Subcutaneous abdominal adipose tissue (tissue), 5 donors: ENCODE results near the gene CRACR2A.

Source experiments
- H3K27ac ChIP-seq: one replicate; pipeline ENCODE4 v1.7.0; 2013; ENCODE audit warnings: low read depth, mild to moderate bottlenecking, inconsistent platforms, low read length, moderate library complexity
- H3K27me3 ChIP-seq, 5 donors: one replicate each; pipeline ENCODE4 v1.7.0; 2013; ENCODE audit warnings: low read length in 5 of 5, inconsistent platforms in 1 of 5; ENCODE audit not compliant: control insufficient read depth in 5 of 5, insufficient read depth in 4 of 5
- H3K36me3 ChIP-seq, 5 donors: one replicate each; pipeline ENCODE4 v1.7.0; 2013; ENCODE audit warnings: low read length in 5 of 5; ENCODE audit not compliant: control insufficient read depth in 5 of 5, insufficient read depth in 5 of 5
- H3K4me1 ChIP-seq, 5 donors: one replicate each; pipeline ENCODE4 v1.7.0; 2013; ENCODE audit warnings: low read length in 5 of 5, mild to moderate bottlenecking in 3 of 5, moderate library complexity in 1 of 5; ENCODE audit not compliant: control insufficient read depth in 5 of 5, insufficient read depth in 5 of 5
- H3K4me3 ChIP-seq, 5 donors: one replicate each; pipeline ENCODE4 v1.7.0; 2013; ENCODE audit warnings: low read length in 5 of 5, low read depth in 1 of 5
- H3K9ac ChIP-seq, 5 donors: one replicate each; pipeline ENCODE4 v1.7.0; 2013; ENCODE audit warnings: low read length in 5 of 5, mild to moderate bottlenecking in 4 of 5, moderate library complexity in 3 of 5
- H3K9me3 ChIP-seq, 5 donors: one replicate each; pipeline ENCODE4 v1.7.0; 2013; ENCODE audit warnings: low read length in 5 of 5; ENCODE audit not compliant: control insufficient read depth in 5 of 5
- donor health status: healthy.
- donor health status: healthy.
- donor health status: healthy.
- donor health status: healthy.
- donor health status: healthy.

CRACR2A gene

GRCh38 chr12:3603576-3603975 is 149.3 kb downstream of the CRACR2A start:
- H3K4me1 ChIP-seq, result peaks cover 0 to 3% (median 0%) of the 10 kb centered on the region in 5 donors

GRCh38 chr12:3602488-3602887 is 150.4 kb downstream of the CRACR2A start:
- H3K36me3 ChIP-seq, result no peaks in the 10 kb centered on the region
- no peak overlapping the region for H3K27ac ChIP-seq
- no peak overlapping the region for H3K9ac ChIP-seq
- no peaks in the 10 kb centered on the region for H3K9me3 ChIP-seq
- peaks cover 0 to 3% (median 0%) of the 10 kb centered on the region in 5 donors for H3K4me1 ChIP-seq
- peaks cover 4 to 32% (median 26%) of the 10 kb centered on the region in 5 donors for H3K27me3 ChIP-seq
- H3K4me3 ChIP-seq, result no peak overlapping the region

More at GRCh38 chr12:3603576-3603975, 149.3 kb downstream of the CRACR2A start:
- no peak overlapping the region for H3K4me3 ChIP-seq
- H3K9me3 ChIP-seq, result no peaks in the 10 kb centered on the region
- no peaks in the 10 kb centered on the region for H3K36me3 ChIP-seq
- peaks cover 4 to 32% (median 26%) of the 10 kb centered on the region in 5 donors for H3K27me3 ChIP-seq
- H3K27ac ChIP-seq, result no peak overlapping the region
- no peak overlapping the region for H3K9ac ChIP-seq

- H3K4me3 ChIP-seq, result no peak overlapping the region
- peaks cover 4 to 32% (median 26%) of the 10 kb centered on the region in 5 donors for H3K27me3 ChIP-seq
- peaks cover 0 to 3% (median 0%) of the 10 kb centered on the region in 5 donors for H3K4me1 ChIP-seq
These were observed 151.3 kb downstream of the CRACR2A start for GRCh38 chr12:3601461-3602150.

GRCh38 chr12:3600951-3601350 is 152.0 kb downstream of the CRACR2A start:
- no peak overlapping the region for H3K9ac ChIP-seq
- no peak overlapping the region for H3K27ac ChIP-seq
- H3K36me3 ChIP-seq, result no peaks in the 10 kb centered on the region
- H3K4me1 ChIP-seq, result peaks cover 0 to 3% (median 0%) of the 10 kb centered on the region in 5 donors
- H3K27me3 ChIP-seq, result peaks cover 4 to 29% (median 23%) of the 10 kb centered on the region in 5 donors
- no peak overlapping the region for H3K4me3 ChIP-seq
- H3K9me3 ChIP-seq, result no peaks in the 10 kb centered on the region

More at GRCh38 chr12:3601461-3602150, 151.3 kb downstream of the CRACR2A start:
- no peak overlapping the region for H3K9ac ChIP-seq
- H3K36me3 ChIP-seq, result no peaks in the 10 kb centered on the region
- no peaks in the 10 kb centered on the region for H3K9me3 ChIP-seq
- no peak overlapping the region for H3K27ac ChIP-seq

- H3K4me3 ChIP-seq, result no peak overlapping the region
- H3K9ac ChIP-seq, result no peak overlapping the region
- H3K27ac ChIP-seq, result no peak overlapping the region
- H3K36me3 ChIP-seq, result no peaks in the 10 kb centered on the region
- no peaks in the 10 kb centered on the region for H3K9me3 ChIP-seq
- H3K27me3 ChIP-seq, result peaks cover 4 to 25% (median 18%) of the 10 kb centered on the region in 5 donors
- no peaks in the 10 kb centered on the region for H3K4me1 ChIP-seq
These were observed 152.7 kb downstream of the CRACR2A start for GRCh38 chr12:3600039-3600720.

GRCh38 chr12:3598896-3599860 is 153.7 kb downstream of the CRACR2A start:
- Histone ChIP-seq H3K27ac (no peak overlapping the region), H3K9me3 (no peaks in the 10 kb centered on the region), H3K9ac (no peak overlapping the region), H3K4me3 (no peak overlapping the region), H3K36me3 (no peaks in the 10 kb centered on the region), H3K27me3 (peaks cover 4 to 17% (median 9%) of the 10 kb centered on the region in 5 donors), H3K4me1 (no peaks in the 10 kb centered on the region)

- Histone ChIP-seq H3K9me3 (no peaks in the 10 kb centered on the region), H3K4me1 (no peaks in the 10 kb centered on the region), H3K4me3 (no peak overlapping the region), H3K36me3 (no peaks in the 10 kb centered on the region), H3K27me3 (peaks cover 4 to 17% (median 9%) of the 10 kb centered on the region in 5 donors), H3K9ac (no peak overlapping the region), H3K27ac (no peak overlapping the region)
These were observed 155.2 kb downstream of the CRACR2A start for GRCh38 chr12:3597526-3598210.

- Histone ChIP-seq H3K9me3 (no peaks in the 10 kb centered on the region), H3K36me3 (no peaks in the 10 kb centered on the region), H3K4me3 (no peak overlapping the region), H3K27me3 (peaks cover 0 to 12% (median 9%) of the 10 kb centered on the region in 5 donors), H3K4me1 (no peaks in the 10 kb centered on the region), H3K9ac (no peak overlapping the region), H3K27ac (no peak overlapping the region)
These were observed 156.1 kb downstream of the CRACR2A start for GRCh38 chr12:3596703-3597415.

- H3K36me3 ChIP-seq, result no peaks in the 10 kb centered on the region
- no peaks in the 10 kb centered on the region for H3K9me3 ChIP-seq
- H3K27me3 ChIP-seq, result peaks cover 0 to 9% (median 4%) of the 10 kb centered on the region in 5 donors
- no peak overlapping the region for H3K4me3 ChIP-seq
- no peak overlapping the region for H3K27ac ChIP-seq
- H3K9ac ChIP-seq, result no peak overlapping the region
- no peaks in the 10 kb centered on the region for H3K4me1 ChIP-seq
These were observed 157.2 kb downstream of the CRACR2A start for GRCh38 chr12:3595721-3596120.
